Measurements from ENCODE around the gene TBKBP1.
"Not testable (repeated sequence)": the region's sequence is repeated elsewhere in the genome, so short reads cannot be mapped to it uniquely, and the experiment has no call there.

TBKBP1 gene

GRCh38 chr17:47682138-47682537, 11.8 kb upstream of the TBKBP1 start:
- DNase-seq, result no peak

DNA sequence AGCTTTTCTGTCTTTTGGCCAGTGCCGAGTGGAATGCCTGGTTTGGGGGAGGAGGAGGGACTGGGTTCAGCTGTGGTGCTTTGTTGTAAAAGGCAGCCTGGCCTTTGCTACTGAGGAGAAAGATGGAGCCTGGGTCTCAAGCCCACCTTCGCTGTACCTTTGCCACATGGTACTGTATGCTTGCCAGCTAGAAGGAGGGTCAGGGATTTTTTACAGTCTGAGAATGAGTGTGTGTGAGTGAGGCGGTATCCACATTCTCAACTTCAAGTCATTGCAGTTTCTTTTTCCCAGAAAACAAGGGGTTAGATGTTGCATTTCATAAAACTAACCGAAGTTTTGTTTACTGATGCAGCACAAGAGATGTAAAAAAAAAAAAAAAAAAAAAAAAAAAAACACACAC, 11.2 kb upstream of the TBKBP1 start:
- not testable (repeated sequence) for DNase-seq

DNA sequence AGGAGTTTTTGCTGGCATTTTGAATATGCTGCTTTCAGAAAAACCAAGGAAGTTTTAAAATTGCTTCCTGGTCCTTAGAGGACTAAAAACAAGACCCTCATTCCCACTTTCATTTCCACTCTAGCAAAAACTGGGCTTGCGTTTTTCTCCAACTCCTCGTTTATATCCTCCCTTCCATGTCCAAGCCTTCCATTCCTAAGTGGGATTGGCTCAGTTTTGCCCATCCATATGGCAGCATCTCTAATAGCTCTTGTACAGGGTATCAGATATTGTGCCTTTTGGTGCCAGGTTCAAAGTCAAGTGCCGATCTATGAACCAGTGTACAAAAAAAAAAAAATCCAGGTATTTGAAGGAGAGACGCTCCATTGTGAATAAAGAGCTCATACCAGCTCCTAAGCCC, 9.9 kb upstream of the TBKBP1 start:
- no peak for DNase-seq

GRCh38 chr17:47684535-47685193, 9.3 kb upstream of the TBKBP1 start:
- no peak for DNase-seq

DNA sequence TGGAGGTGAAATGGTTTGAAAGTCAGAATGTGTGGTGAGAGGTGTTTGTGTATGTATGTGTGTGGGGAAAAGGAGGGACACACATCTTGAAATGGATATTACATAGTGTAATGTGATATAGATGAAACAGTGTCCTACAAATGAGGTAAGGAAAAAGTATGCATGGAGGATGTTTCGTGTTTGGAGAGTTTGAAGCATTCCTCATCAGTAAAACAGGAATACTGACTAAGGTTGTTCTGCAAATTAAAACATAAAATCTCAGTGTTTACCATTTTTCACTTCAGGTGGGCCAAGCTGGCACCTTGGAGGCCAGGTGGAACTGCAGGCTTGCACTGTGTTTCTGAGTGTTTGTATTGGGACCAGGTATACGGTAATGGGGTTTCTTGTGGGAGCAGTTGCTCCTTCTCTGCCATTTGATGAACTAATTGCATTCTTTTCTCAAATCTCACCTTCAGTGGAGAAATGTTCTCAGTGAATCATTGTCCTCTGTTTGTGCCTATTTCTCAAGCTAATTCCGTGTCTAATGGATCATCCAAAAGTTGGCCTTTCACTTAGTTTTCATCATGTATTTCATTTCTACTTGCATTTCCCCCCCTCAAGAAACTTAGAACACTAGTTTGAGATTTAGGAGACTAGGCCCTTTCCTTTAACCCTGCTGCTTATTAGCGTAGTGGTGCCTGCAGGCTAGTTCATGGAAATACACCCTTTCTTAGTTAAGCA, 8.2 kb upstream of the TBKBP1 start:
- DNase-seq, result no peak

- DNase-seq, result no peak
Measured at GRCh38 chr17:47686276-47686635, 7.7 kb upstream of the TBKBP1 start.

GRCh38 chr17:47686664-47687327, 7.2 kb upstream of the TBKBP1 start:
- DNase-seq, result no peak

DNA sequence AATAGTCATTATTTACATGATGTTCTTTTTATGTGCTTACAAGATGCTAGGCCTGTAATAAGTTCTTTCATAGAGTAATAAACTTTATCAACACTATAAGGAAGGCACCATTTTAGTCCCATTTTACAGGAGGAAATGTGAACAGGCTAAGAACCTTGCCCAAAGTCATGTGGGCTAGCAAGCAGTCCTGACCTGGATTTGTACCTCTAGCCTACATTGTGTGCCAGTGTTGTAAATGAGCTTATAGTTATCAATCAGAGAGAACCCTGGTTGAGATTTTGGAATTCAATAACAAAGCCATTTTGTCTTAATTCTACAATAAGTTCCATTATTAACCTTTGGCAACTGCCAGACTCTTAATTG, 6.7 kb upstream of the TBKBP1 start:
- no peak for DNase-seq

DNA sequence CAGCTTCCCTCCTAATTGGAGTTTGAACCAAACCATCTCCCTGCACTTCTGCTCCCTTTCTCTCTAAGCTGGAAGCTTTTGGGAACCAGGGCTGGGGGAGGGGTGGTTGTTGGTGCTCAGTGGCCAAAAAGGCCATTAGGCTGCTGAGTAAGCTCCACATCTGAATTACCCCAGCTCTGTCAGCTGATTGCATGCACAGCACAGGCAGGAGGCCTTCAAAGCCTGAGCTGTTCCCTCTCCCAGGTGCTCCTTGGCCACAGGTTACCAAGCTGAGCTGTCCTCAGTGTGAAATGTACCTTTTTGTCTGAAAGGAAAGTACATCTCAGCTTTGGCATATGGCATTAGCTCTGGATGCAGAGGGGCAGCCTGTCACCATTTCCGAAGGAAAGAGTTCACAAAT, 6.2 kb upstream of the TBKBP1 start:
- DNase-seq, result no peak

GRCh38 chr17:47690121-47690520, 3.8 kb upstream of the TBKBP1 start:
- DNase-seq, result no peak

GRCh38 chr17:47692137-47692894, 1.6 kb upstream of the TBKBP1 start:
- DNase-seq, result no peak

DNA sequence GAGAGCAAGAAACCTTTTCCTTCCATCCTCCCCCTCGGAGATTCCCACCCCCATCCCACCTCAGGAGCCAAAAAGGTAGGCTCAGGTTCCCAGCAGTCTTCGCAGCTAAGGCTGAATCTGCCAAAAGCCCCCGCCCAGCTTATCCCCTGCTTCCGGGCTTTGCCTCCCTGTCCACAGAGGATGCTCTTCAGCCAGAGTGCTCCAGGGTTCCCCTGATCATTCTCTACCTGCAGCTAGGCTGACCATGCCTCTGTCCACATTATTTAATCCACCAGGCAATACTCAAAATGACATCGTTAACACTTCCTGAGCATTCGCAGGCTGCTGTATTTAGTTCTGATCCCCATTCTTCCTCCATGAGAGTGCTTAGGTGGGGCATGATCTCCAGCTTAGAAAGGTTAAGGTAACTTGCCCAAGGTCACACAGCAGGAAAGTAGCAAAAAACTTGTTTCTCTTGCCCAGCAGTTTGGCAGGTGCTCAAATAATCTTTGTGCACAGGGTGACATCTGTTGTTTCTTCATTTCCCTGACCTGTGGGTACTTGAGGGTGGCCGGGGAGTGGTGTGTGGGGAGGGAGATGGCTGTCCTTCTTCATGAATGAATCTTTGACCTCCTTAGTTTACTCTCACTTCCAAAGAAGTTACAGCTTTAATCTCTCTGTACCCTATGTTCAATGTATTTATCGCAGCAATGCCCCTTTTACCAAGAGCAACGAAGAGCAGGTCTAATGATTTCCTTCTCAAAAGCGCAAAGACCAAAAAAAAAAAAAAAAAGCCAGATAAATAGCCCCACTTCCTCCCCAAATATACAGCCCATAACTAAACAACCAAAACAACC, 848 bp upstream of the TBKBP1 start:
- DNase-seq, result no peak

DNA sequence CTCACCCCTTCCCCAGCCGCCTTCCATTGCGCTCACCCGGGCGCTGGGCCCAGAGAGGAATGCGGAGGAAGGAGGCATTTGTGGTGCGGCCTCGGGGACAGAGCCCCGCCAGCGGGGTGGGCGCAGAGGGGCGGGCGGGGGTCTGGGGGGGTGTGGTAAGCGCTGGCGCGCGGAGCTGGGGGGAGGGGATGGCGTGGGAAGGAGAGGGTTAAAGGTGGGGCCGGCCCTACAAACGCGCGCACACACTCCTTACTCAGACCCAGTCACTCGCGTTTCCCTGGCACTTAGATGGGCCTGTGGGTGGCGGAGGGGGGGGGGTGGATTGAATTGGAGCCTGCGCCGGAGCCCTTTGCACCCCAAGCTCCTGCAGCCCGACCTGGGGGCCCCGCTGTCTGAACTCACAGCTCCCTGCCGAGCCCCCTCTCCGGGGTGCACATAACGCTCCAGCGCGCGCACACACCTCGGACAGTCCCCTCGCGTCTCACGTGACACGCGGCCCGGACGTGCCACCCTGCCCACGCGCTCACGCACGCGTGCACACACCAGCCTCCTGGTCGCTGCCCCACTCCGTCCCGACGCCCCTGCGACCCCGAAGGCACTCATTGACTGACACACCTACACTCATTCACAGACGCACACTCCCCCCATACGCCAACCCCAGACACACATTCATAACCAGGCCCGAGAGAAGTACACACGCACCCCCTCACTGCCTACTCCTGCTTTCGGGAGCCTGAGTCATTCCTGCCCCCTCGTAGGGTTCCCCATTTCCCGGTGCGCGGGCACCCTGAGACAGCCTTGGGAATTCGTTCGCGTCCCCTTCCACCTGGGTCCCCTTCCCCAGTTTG, 844 bp downstream of the TBKBP1 start:
- DNase-seq, result peak; percentile 42

- peak; percentile 22 for DNase-seq
Measured at GRCh38 chr17:47695429-47696376, 1.7 kb downstream of the TBKBP1 start.

DNA sequence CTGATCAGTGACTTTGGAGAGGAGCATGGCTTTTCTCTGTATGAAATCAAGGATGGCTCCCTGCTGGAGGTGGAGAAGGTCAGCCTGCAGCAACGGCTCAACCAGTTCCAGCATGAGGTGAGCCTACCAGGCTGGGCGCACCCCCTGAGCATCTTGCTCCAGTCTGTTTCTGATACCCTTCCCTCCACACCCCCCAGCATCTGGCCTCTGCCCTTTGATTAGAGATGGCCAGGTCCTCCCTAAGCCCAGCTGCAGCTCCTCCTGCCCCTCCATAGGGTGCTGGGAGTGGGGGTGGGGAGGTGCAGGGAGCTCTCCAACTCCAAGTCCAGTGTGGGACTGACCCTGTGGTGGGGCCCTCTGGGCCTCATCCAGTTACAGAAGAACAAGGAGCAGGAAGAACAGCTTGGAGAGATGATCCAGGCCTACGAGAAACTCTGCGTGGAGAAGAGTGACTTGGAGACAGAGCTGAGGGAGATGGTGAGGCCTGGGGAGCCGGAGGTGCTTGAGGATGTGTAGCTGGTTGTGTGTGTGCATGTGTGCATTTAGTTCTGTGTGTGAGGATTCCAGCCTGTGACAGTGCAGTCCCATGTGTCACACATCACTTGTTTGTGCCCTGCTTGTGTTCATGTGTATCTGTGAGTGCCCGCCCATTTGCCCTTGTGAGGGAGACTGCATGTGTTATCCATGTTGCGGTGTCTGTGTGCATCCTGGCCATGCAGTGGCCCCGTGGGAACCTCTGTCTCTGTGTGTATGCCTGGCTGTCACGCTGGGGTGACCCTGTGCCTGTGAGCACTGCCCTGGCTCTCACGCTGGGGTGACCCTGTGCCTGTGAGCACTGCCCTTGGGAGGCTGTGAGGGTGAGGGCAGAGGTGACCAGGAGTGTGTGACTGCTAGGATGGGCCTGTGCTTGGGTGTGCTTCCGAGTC, 3.0 kb downstream of the TBKBP1 start:
- no peak for DNase-seq

DNA sequence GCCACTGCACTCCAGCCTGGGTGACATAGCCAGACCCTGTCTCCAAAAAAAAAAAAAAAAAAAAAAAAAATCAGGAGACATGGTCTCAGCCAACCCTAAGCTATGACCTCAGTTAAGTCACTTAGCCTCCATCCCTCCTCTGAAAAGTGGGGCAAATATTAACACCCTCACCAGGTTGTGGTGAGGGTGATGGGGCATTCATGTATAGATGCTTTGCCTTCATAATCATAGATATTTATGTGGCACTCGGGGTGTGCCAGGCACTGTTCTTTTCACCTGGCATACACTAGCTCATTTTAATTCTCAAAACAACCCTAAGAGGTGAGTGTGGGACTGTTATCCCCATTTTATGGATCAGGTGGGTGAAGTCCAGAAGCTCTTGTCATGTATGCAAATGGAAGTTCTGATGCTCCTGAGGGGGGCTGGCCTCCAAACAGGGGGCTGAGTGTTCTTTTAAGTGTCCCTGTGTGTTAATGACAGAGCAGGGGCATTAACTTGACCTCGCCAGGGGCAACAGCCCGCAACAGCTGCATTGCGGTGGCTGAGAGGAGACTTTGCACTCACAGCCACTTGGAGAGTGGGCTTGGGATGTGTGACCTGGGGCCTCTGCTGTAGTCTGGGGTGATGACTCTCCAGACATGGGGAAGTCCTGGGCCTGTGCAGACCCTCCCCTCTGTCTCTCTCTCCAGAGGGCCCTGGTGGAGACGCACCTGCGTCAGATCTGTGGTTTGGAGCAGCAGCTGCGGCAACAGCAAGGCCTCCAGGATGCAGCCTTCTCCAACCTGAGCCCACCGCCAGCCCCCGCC, 4.1 kb downstream of the TBKBP1 start:
- DNase-seq, result no peak

DNA sequence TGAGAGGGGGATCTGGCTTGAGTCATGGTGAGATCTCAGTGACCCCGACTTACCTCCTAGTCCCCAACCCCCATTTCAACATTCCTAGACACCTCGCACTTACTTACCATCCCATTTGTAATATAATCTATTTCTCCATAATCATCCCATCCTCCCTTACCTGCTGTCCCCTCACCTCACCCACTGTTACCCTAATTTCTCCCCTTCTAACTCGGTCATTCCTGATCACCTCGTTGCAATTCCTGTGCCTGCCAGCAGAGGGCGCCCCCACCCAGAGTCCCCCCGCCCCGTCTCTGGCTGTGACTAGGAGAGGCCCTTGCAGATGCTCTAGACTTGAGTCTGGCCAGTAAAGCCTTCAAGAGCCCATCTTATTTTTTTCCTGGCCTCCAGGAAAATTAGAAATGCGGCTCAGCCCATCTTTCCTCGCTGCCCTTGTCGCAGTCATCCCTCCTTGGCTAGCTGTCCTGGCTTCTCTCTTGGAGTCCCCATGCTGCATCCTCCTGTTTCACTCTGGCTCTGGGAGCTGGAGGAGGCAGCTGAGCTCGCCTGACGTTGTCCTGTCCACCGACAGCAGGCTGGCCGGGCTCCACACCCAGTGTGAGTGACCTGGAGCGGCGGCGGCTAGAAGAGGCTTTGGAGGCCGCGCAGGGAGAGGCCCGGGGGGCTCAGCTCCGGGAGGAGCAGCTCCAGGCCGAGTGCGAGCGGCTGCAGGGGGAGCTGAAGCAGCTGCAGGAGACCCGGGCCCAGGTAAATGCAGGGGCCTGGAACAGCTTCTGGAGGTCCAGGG, 5.0 kb downstream of the TBKBP1 start:
- peak; percentile 49 for DNase-seq

- DNase-seq, result no peak
Measured at GRCh38 chr17:47699536-47699840, 5.5 kb downstream of the TBKBP1 start.

All from fibroblast of skin of back (primary cell).